ENCODE measurements around the gene CORO2A. TPM values are rescaled to one million over a fixed set of nuclear protein-coding genes. Genes with fewer than 3 reads are reported as not detected.

Gene CORO2A
- total and polyA plus RNA-seq, 2 of the 4 experiments (the other 2 are of a cell fraction) = 1.9 to 2.2 TPM

- Histone ChIP-seq H3K9me3 (ENCODE audit: control insufficient read depth, insufficient read depth, low read length) (no peaks in the 10 kb centered on the region), H2BK20ac (ENCODE audit: low read depth, low read length) (no peak overlapping the region), H3K9me1 (ENCODE audit: insufficient read depth, low read length) (no peaks in the 10 kb centered on the region; the same call in 1 of the 2 replicates), H3K4me1 (ENCODE audit: control insufficient read depth, insufficient read depth, low read length) (peaks cover 6% of the 10 kb centered on the region; the same call in 1 of the 2 replicates), H3K4me2 (ENCODE audit: low read depth, low read length) (no peak overlapping the region), H3K79me1 (ENCODE audit: low read depth in 1 of 2, low read length in 2 of 2) (no peaks in the 10 kb centered on the region), H3K4me3 (ENCODE audit: insufficient read depth, low read depth, low read length) (no peak overlapping the region), H2AFZ (replicated peaks; ENCODE audit: low read length, poor library complexity) (peak overlapping the region; percentile 53), H3K14ac (replicated peaks; ENCODE audit: low read depth, low read length) (no peak overlapping the region), H3K23ac (ENCODE audit: low read depth, low read length) (no peak overlapping the region), H2AK5ac (ENCODE audit: low read depth, low read length) (no peak overlapping the region), H3K18ac (ENCODE audit: low read depth, low read length) (no peak overlapping the region), H2BK120ac (ENCODE audit: low read depth, low read length) (no peak overlapping the region), H3K56ac (ENCODE audit: extremely low read depth, insufficient read depth, low read length) (no peak overlapping the region), H2BK15ac (ENCODE audit: low read depth, low read length) (no peak overlapping the region), H3K4ac (ENCODE audit: low read depth, low read length) (no peak overlapping the region), H3K9ac (ENCODE audit: low read depth, low read length) (no peak overlapping the region), H3K27ac (ENCODE audit: insufficient read depth, low read length) (no peak overlapping the region), H3K36me3 (ENCODE audit: control insufficient read depth, insufficient read depth, low read length) (no peaks in the 10 kb centered on the region), H4K20me1 (ENCODE audit: insufficient read depth, low read length) (no peaks in the 10 kb centered on the region), H3K27me3 (ENCODE audit: control insufficient read depth, insufficient read depth, low read length) (0 out of 2 replicates have a peak, but pooled peaks cover 2% of the 10 kb centered on the region), H4K8ac (ENCODE audit: low read depth in 2 of 2, low read length in 2 of 2) (no peak overlapping the region), H4K91ac (ENCODE audit: insufficient read depth, low read depth, low read length) (no peak overlapping the region), H2AK9ac (replicated peaks; ENCODE audit: low read depth, low read length, poor library complexity) (no peak overlapping the region), H2BK5ac (ENCODE audit: low read depth, low read length, poor library complexity, severe bottlenecking) (no peak overlapping the region), H4K5ac (ENCODE audit: low read depth, low read length) (no peak overlapping the region; the same call in 1 of the 2 replicates)
- CTCF ChIA-PET = no interaction called here
- in situ Hi-C loops (cut with MboI; ENCODE audit: low sequenced_read_pairs) (no loop called here), intact Hi-C loops (cut with micrococcal nuclease) (no loop called here), dilution Hi-C loops (cut with HindIII; ENCODE audit: low sequenced_read_pairs, unreplicated experiment) (no loop called here)
- POLR2A ChIA-PET (ENCODE audit: unreplicated experiment) = interaction anchor here (1.0 kb wide), 1 partner anchor 9 kb away, joined by 3 read pairs; no protein-coding TSS in a partner anchor
- TF ChIP-seq SMC3 (IDR thresholded peaks at IDR 0.05; ENCODE audit: low read depth, low read length) (no peak), CEBPB (IDR thresholded peaks at IDR 0.05; ENCODE audit: low read depth, low read length) (peak; percentile 91), MAZ (IDR thresholded peaks at IDR 0.05; ENCODE audit: borderline replicate concordance, low read depth, low read length) (no peak)
- ATAC-seq (ENCODE audit: low read depth) (peak; percentile 76), DNase-seq (peak; percentile 27)
- 67% methylated on average over 3 of the region's 7 CpGs; no CpG with 5 or more reads in 1 of the 2 experiments for WGBS, 2 experiments (ENCODE audit: extremely low coverage in 2 of 2, insufficient read length in 1 of 2)
- BruUV-seq (replicated peaks) = no TSS peak
These were observed 46.1 kb downstream of the CORO2A start for GRCh38 chr9:98146101-98146991.

Data from IMR-90 (cell line).